ENCODE results near the gene BRF1.
A peak's percentile ranks its signal among the peaks of the same experiment; 100 is the strongest.
"Not testable (repeated sequence)": the region's sequence is repeated elsewhere in the genome, so short reads cannot be mapped to it uniquely, and the experiment has no call there.

Gene BRF1

GRCh38 chr14:105294142-105294597 lies 6.6 kb downstream of the BRF1 start:
- Histone ChIP-seq H3K27me3 (ENCODE audit: control insufficient read depth in 3 of 3, insufficient read depth in 3 of 3, low read depth in 1 of 3, low read length in 3 of 3) (no peaks in the 10 kb centered on the region), H4K8ac (ENCODE audit: low read depth, low read length) (no peak overlapping the region), H3K79me1 (ENCODE audit: low read depth, low read length) (peaks cover 5% of the 10 kb centered on the region), H2BK5ac (ENCODE audit: low read length) (no peak overlapping the region), H3K9me3 (replicated peaks in 1 of 2; ENCODE audit: control insufficient read depth in 2 of 2, insufficient read depth in 1 of 2, low read depth in 1 of 2, low read length in 2 of 2) (no peaks in the 10 kb centered on the region), H2BK15ac (ENCODE audit: low read length) (no peak overlapping the region), H3K4me1 (ENCODE audit: control insufficient read depth in 2 of 2, insufficient read depth in 1 of 2, low read depth in 1 of 2, low read length in 2 of 2) (peaks cover 1 to 13% of the 10 kb centered on the region in 2 donors), H3K23ac (ENCODE audit: low read depth, low read length, poor library complexity) (no peak overlapping the region), H3K4me3 (ENCODE audit: low read length in 2 of 2) (no peak overlapping the region), H3K14ac (ENCODE audit: low read length) (no peak overlapping the region), H4K91ac (ENCODE audit: low read depth, low read length, poor library complexity) (no peak overlapping the region), H3K4me2 (ENCODE audit: insufficient read depth, low read length, poor library complexity, severe bottlenecking) (no peak overlapping the region), H2BK12ac (ENCODE audit: low read length) (no peak overlapping the region), H2BK120ac (ENCODE audit: low read depth, low read length) (no peak overlapping the region), H2AK5ac (ENCODE audit: low read depth, low read length) (peak overlapping the region; percentile 54), H3K18ac (ENCODE audit: low read length) (no peak overlapping the region), H3K27ac (replicated peaks; ENCODE audit: low read length) (no peak overlapping the region), H2AFZ (ENCODE audit: low read length) (no peak overlapping the region), H3K9ac (ENCODE audit: low read depth, low read length, poor library complexity) (peak overlapping the region; percentile 72), H3K36me3 (replicated peaks in 1 of 2; ENCODE audit: control insufficient read depth in 2 of 2, insufficient read depth in 2 of 2, low read length in 2 of 2) (no peaks in the 10 kb centered on the region), H3K4ac (ENCODE audit: low read length) (no peak overlapping the region)
- no CpG with 5 or more reads among the region's 15 CpGs for WGBS, 2 donors (ENCODE audit: extremely low coverage in 2 of 2, insufficient read length in 2 of 2, insufficient replicate concordance in 1 of 2)
- no peak for DNase-seq (ENCODE audit: low spot score)

GRCh38 chr14:105292826-105293711 lies 7.7 kb downstream of the BRF1 start:
- Histone ChIP-seq H2BK15ac (ENCODE audit: low read length) (no peak overlapping the region), H3K79me1 (ENCODE audit: low read depth, low read length) (peaks cover 7% of the 10 kb centered on the region), H2BK12ac (ENCODE audit: low read length) (peak overlapping the region; percentile 31), H3K18ac (ENCODE audit: low read length) (peak overlapping the region; percentile 76), H4K8ac (ENCODE audit: low read depth, low read length) (peak overlapping the region; percentile 43), H3K4me2 (ENCODE audit: insufficient read depth, low read length, poor library complexity, severe bottlenecking) (no peak overlapping the region), H2BK5ac (ENCODE audit: low read length) (no peak overlapping the region), H2AK5ac (ENCODE audit: low read depth, low read length) (no peak overlapping the region), H3K4ac (ENCODE audit: low read length) (no peak overlapping the region), H2BK120ac (ENCODE audit: low read depth, low read length) (no peak overlapping the region), H3K27me3 (ENCODE audit: control insufficient read depth in 3 of 3, insufficient read depth in 3 of 3, low read depth in 1 of 3, low read length in 3 of 3) (no peaks in the 10 kb centered on the region), H3K36me3 (replicated peaks in 1 of 2; ENCODE audit: control insufficient read depth in 2 of 2, insufficient read depth in 2 of 2, low read length in 2 of 2) (no peaks in the 10 kb centered on the region), H3K14ac (ENCODE audit: low read length) (peak overlapping the region; percentile 31), H3K9me3 (replicated peaks in 1 of 2; ENCODE audit: control insufficient read depth in 2 of 2, insufficient read depth in 1 of 2, low read depth in 1 of 2, low read length in 2 of 2) (no peaks in the 10 kb centered on the region), H3K4me3 (ENCODE audit: low read length in 2 of 2) (no peak overlapping the region), H3K27ac (replicated peaks; ENCODE audit: low read length) (no peak overlapping the region), H3K23ac (ENCODE audit: low read depth, low read length, poor library complexity) (no peak overlapping the region), H3K4me1 (ENCODE audit: control insufficient read depth in 2 of 2, insufficient read depth in 1 of 2, low read depth in 1 of 2, low read length in 2 of 2) (peaks cover 1 to 13% of the 10 kb centered on the region in 2 donors), H2AFZ (ENCODE audit: low read length) (no peak overlapping the region), H3K9ac (ENCODE audit: low read depth, low read length, poor library complexity) (no peak overlapping the region), H4K91ac (ENCODE audit: low read depth, low read length, poor library complexity) (no peak overlapping the region)
- WGBS, 2 donors (ENCODE audit: extremely low coverage in 2 of 2, insufficient read length in 2 of 2, insufficient replicate concordance in 1 of 2) = no CpG with 5 or more reads among the region's 26 CpGs
- DNase-seq (ENCODE audit: low spot score) = no peak

- Histone ChIP-seq H3K27me3 (ENCODE audit: control insufficient read depth in 3 of 3, insufficient read depth in 3 of 3, low read depth in 1 of 3, low read length in 3 of 3) (no peaks in the 10 kb centered on the region), H3K4me3 (ENCODE audit: low read length in 2 of 2) (no peak overlapping the region), H3K9ac (ENCODE audit: low read depth, low read length, poor library complexity) (peak overlapping the region; percentile 5), H3K79me1 (ENCODE audit: low read depth, low read length) (peaks cover 17% of the 10 kb centered on the region), H3K14ac (ENCODE audit: low read length) (no peak overlapping the region), H3K27ac (replicated peaks; ENCODE audit: low read length) (no peak overlapping the region), H2BK5ac (ENCODE audit: low read length) (no peak overlapping the region), H3K4me1 (ENCODE audit: control insufficient read depth in 2 of 2, insufficient read depth in 1 of 2, low read depth in 1 of 2, low read length in 2 of 2) (peaks cover 1 to 13% of the 10 kb centered on the region in 2 donors), H3K9me3 (replicated peaks in 1 of 2; ENCODE audit: control insufficient read depth in 2 of 2, insufficient read depth in 1 of 2, low read depth in 1 of 2, low read length in 2 of 2) (no peaks in the 10 kb centered on the region), H4K8ac (ENCODE audit: low read depth, low read length) (no peak overlapping the region), H3K4ac (ENCODE audit: low read length) (no peak overlapping the region), H2BK12ac (ENCODE audit: low read length) (no peak overlapping the region), H2AK5ac (ENCODE audit: low read depth, low read length) (no peak overlapping the region), H3K23ac (ENCODE audit: low read depth, low read length, poor library complexity) (no peak overlapping the region), H3K18ac (ENCODE audit: low read length) (no peak overlapping the region), H3K36me3 (replicated peaks in 1 of 2; ENCODE audit: control insufficient read depth in 2 of 2, insufficient read depth in 2 of 2, low read length in 2 of 2) (no peaks in the 10 kb centered on the region), H2AFZ (ENCODE audit: low read length) (no peak overlapping the region), H2BK15ac (ENCODE audit: low read length) (no peak overlapping the region), H2BK120ac (ENCODE audit: low read depth, low read length) (no peak overlapping the region), H3K4me2 (ENCODE audit: insufficient read depth, low read length, poor library complexity, severe bottlenecking) (no peak overlapping the region), H4K91ac (ENCODE audit: low read depth, low read length, poor library complexity) (peak overlapping the region; percentile 34)
- no peak for DNase-seq (ENCODE audit: low spot score)
- WGBS, 2 donors (ENCODE audit: extremely low coverage in 2 of 2, insufficient read length in 2 of 2, insufficient replicate concordance in 1 of 2) = no CpG with 5 or more reads among the region's 13 CpGs
These were observed 10.0 kb downstream of the BRF1 start for GRCh38 chr14:105290621-105291346.

- H3K14ac ChIP-seq (ENCODE audit: low read length); H4K8ac ChIP-seq (ENCODE audit: low read depth, low read length); H3K36me3 ChIP-seq (replicated peaks in 1 of 2; ENCODE audit: control insufficient read depth in 2 of 2, insufficient read depth in 2 of 2, low read length in 2 of 2); H3K18ac ChIP-seq (ENCODE audit: low read length); H2BK15ac ChIP-seq (ENCODE audit: low read length); DNase-seq (ENCODE audit: low spot score); H2AFZ ChIP-seq (ENCODE audit: low read length); H3K4me2 ChIP-seq (ENCODE audit: insufficient read depth, low read length, poor library complexity, severe bottlenecking); H3K27ac ChIP-seq (replicated peaks; ENCODE audit: low read length); H2BK12ac ChIP-seq (ENCODE audit: low read length); H3K9me3 ChIP-seq (replicated peaks in 1 of 2; ENCODE audit: control insufficient read depth in 2 of 2, insufficient read depth in 1 of 2, low read depth in 1 of 2, low read length in 2 of 2); H2AK5ac ChIP-seq (ENCODE audit: low read depth, low read length); H3K4me1 ChIP-seq (ENCODE audit: control insufficient read depth in 2 of 2, insufficient read depth in 1 of 2, low read depth in 1 of 2, low read length in 2 of 2); H3K27me3 ChIP-seq (ENCODE audit: control insufficient read depth in 3 of 3, insufficient read depth in 3 of 3, low read depth in 1 of 3, low read length in 3 of 3); H3K4ac ChIP-seq (ENCODE audit: low read length); H3K9ac ChIP-seq (ENCODE audit: low read depth, low read length, poor library complexity); H2BK5ac ChIP-seq (ENCODE audit: low read length); H4K91ac ChIP-seq (ENCODE audit: low read depth, low read length, poor library complexity); H3K23ac ChIP-seq (ENCODE audit: low read depth, low read length, poor library complexity); H2BK120ac ChIP-seq (ENCODE audit: low read depth, low read length); H3K4me3 ChIP-seq (ENCODE audit: low read length in 2 of 2): not testable (repeated sequence)
- no CpG with 5 or more reads among the region's 6 CpGs for WGBS, 2 donors (ENCODE audit: extremely low coverage in 2 of 2, insufficient read length in 2 of 2, insufficient replicate concordance in 1 of 2)
- H3K79me1 ChIP-seq (ENCODE audit: low read depth, low read length) = peaks cover 21% of the 10 kb centered on the region
These were observed 11.9 kb downstream of the BRF1 start for GRCh38 chr14:105288936-105289335.

All from neuronal stem cell (in vitro differentiated cells).